GM20431 (cell line): Measurements from ENCODE around the gene RDH14.

ENCODE experiments used
- in situ Hi-C: fragments of 300-500 bp; cut with MseI, MboI; formaldehyde crosslinking; loops from one replicate; pipeline ENCODE4 v1.15.0; 2020; ENCODE audit warnings: low sequenced_read_pairs; ENCODE audit not compliant: unreplicated experiment

Gene RDH14

DNA sequence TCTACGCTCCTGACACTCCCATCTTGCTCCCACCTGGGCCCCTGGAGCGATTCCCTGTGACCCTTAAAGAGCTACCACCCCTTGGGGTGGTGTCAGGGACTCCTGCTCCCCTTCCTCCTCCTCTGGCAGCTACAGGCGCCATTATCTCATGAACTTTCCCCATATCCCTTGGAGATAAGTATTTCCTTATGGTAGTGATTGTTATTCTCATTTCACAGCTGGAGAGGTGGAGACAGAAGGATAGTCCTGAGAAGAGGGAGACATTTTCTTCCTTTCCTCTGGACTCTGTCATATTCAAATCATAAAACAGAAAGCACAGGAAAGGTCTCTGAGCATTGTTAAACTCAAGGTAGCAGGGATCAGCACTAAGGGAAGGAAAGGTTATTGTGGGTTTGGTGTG lies 34.6 kb downstream of the RDH14 start:
- in situ Hi-C loops: no loop called here

DNA sequence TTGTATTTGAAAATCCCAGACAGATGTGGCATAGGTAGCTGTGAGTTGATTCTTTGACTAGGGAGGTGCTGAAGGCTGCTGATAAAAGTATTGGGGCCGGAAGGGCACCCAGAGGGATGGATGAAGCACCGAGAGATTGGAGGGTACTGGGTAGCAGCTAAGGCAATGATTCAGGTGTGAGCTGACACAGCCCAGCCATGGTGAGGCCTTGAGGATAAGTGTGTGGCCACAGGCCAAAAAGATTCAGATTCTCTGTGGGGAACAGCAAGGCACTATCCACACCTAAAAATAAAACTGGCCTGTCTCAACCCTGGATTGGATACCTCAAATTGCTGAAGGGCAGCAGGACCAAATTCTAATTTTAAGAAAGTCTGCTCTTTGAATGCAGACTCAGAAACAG lies 35.2 kb downstream of the RDH14 start:
- in situ Hi-C loops: no loop called here

DNA sequence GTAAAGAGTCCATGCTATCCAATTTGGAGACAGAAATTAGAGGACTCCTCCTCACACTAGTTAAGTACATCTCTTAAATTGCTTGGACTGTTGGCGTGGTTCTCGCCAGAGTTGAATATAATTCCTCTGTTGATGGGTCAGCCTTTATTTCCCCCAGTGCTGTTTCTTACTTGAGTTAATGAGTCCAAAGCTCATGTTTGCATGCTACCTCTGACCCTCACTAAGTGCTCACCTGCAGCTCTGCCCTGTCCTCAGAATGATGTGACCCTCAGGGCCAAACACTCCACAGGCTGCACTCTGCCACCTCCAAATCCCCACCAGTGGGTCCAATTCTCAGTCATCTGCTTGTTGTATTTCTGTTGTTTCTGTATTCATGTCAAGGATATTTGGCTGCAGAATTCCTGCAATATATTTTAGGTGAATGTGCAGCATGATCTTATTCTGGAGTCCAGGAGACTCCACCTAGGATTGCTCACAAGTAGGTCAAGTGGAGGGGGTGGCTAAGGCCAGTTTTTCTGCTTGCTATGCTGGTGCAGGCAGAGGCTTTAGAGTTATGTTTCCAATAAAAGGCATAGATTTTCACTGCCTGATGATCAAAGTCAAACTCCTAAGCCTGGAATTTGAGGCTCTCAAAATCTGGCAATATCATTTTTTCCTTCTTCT lies 37.8 kb downstream of the RDH14 start:
- in situ Hi-C loops: loop anchor here (25.0 kb wide), 1 partner anchor 1340 kb away; no protein-coding TSS in a partner anchor

DNA sequence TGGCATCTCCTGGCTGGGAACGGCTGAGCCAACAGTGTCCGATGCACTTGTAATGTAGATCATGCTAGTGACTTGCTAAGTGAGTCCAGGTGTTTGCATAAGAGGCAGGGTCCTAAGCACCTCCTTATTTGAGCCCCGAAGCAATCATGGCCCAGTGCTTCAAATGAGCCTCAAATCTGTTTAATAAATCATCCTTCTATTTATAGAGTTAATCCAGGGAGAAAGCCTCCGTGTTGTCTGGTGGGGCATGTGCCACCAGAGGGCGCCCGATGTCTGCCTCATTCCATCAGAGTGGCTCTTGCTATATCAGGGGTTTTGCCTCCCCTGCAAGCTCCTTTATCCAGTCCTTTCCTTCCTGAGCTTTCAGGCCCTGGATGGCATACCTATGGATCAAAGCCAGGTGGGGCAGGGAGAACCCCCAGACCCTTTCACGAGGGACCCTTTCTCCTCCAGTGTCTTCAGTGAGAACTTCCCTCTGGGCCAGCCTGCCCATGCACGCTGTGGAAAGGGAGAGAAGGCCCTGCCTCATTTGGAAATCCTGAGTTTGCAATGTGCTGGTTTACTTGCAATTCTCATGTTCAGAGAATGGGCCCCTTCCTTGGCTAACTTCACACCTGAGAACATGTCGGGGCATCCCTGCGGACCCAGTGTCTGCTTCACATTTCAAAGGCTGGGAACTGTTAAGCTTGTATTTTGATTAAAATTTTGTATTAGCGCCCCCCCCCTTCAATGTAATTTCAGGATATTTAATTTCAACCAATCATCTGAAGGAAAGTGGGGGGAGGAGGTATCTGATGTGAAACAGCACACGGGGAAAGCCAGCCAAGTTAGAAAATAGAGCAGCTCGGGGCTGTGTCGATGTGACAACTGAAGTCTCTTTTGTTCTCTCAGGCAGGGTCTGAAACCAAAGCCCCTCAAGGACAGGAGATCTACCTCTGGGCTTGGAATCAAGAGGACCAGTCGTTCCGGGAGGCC lies 39.7 kb downstream of the RDH14 start:
- in situ Hi-C loops: loop anchor here (25.0 kb wide), 1 partner anchor 1342 kb away; no protein-coding TSS in a partner anchor

DNA sequence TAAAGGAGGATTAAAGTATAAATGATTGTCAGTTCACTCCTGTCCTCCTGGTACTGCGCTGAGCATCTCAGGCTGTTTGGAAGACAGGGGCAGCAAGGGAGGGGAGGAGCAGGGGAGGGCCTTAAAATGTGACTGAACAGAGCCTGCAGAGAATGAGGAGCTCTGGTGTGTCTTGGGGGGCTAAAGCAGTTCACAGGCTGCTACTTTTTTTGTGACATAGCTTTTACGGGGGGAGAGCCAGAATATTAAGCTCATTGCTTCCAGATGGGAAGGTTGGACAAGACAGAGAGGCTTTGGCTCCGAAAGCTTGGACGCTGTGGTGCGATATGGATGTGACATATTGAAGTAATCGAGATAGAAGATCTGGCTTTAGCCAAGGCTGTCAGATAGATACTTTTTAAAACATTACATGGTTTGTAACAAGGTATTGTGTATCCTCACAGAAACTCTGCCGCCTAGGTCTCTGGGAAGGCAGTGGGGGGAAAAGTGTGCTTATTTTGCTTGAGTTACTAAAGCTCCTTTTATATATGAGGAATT lies 40.5 kb downstream of the RDH14 start:
- in situ Hi-C loops: loop anchor here (25.0 kb wide), 1 partner anchor 1342 kb away; no protein-coding TSS in a partner anchor

DNA sequence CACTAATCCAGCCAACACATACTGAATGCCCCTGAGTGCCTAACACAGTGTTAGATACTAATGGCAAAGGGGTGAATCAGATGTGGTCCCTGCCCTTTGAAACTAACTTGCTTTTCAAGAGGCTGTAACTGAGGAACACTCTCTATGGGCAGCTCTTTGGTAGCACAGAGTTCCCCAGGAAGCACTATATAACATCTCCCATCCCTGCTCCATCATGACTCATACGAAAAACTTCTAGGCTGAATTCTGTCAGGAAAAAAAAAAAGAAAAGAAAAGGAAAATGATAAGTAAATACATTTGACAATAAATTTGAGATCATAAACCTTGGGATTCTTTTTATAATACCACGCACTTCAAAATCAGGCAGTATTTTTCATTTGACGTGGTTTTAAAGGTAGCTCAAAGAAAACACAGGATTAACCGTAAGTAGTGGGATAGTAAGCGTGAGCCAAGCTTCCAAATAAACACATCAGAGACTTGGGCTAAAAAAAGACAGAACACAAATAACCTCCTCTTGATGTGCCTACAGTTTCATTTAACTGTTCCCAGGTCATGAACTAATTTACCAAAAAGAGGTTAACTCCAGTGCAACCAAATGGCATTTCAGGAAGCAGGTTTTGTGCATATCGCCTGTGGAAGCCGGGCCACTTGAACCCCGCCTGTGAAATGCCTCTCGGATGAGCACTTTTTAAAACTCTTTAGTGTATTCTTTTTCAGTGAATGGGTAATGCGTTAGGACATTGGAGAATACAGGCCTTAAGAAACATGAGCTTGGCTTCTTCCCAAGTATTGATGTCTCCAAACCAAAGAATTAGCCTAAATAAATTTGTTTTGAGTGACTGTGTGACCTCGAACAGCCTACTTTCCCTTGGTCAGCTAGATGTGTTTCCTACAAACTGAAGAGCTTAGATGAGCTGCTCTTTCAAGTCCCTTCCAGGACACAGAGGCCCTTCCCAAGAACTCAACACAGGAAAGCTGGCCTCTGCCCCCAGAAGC lies 42.0 kb downstream of the RDH14 start:
- in situ Hi-C loops: loop anchor here (25.0 kb wide), 1 partner anchor 1344 kb away; no protein-coding TSS in a partner anchor

DNA sequence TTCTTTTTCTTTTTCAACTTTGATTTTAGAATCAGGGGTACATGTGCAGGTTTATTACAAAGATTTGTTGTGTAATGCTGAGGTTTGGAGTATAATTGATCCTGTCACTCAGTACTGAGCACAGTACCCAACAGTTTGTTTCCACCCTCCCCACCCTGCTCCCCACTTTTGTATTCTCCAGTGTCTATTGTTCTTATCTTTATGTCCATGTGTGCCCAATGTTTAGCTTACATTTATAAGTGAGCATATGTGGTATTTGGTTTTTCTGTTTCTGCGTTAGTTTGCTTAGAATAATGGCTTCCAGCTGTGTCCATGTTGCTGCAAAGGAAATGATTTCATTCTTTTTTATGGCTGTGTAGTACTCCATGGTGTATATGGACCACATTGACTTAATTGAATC lies 43.1 kb downstream of the RDH14 start:
- in situ Hi-C loops: loop anchor here (25.0 kb wide), 1 partner anchor 1345 kb away; no protein-coding TSS in a partner anchor

DNA sequence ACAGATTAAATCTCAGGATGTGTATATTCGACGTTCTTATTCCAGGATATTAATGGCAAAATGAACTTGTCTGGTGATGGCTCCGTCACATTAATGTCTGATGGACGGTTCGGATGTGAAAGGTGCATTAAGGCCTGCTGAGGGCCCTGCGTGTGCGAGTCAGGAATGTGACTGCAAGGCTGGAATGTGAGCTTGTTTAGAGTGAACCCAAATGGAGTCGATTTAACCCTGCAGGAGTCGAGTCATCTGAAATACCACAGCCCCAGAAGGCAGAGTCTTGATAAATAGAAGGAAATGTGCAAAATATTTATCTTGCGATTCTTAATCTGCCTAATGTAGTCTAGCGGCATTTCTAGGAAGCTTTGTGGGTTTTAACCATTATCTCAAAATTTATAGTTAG lies 44.3 kb downstream of the RDH14 start:
- in situ Hi-C loops: loop anchor here (25.0 kb wide), 1 partner anchor 1346 kb away; no protein-coding TSS in a partner anchor

DNA sequence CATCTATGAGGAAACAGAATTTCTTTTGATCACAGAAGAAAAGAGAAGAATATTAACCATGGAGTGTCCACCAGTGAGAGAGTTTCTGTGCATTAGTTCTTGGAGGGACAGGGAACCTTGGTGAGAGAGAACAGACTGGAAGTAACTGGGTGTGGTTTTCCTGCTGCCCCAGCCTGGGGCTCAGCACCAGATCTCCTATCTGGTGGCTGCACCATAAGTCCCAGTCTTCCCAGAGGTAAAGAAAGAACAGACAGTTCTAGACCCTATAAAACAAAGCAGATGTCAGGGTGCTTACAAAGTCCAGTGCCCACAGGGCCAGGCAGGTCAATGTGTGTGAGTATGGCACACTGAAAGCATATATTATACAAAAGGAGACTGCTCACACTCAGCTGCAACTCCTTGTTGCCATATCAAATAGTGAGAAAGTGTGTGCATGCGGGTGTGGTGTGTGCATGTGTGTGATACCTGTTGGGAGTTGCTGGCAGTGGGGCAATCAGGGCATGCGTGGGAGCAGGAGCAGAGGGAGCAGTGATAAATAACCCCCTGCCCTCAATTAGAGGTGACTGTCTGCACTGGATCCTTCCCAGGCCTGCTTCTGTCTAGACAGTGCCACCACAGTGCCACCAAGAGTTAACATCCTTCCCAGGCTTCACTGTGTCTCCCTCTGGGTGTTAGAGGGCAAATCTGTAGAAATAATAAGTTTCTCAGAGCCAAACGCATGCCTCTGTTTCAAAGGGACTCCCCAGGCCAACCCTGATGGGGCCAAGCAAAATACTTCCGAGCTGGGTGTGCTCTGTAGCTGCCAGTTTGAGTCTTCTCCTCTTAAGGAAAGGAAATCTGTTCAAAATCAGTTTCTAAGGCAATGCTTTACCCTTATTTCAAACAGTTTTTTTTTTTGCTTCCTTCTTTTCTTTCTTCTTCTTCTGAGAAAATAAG lies 45.7 kb downstream of the RDH14 start:
- in situ Hi-C loops: loop anchor here (25.0 kb wide), 1 partner anchor 1348 kb away; no protein-coding TSS in a partner anchor

DNA sequence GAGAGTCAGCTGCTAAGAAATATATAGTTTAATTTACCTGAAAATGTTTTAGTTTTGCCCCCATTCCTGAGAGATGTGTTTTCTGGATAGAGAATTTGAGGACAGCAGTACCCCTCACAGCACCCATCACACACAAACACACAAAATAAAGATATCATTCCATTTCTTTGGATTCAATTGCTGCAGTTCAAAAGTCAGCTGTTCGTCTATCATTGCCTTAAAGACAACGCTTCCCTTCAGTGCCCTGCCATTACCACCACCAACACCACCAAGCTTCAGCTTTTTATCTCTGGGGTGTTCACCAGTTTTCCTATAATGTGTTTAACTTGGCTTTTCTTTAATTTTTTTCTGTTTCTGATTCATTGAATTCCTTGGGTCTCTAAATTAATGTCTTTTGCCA lies 49.7 kb downstream of the RDH14 start:
- in situ Hi-C loops: loop anchor here (25.0 kb wide), 1 partner anchor 1352 kb away; no protein-coding TSS in a partner anchor

DNA sequence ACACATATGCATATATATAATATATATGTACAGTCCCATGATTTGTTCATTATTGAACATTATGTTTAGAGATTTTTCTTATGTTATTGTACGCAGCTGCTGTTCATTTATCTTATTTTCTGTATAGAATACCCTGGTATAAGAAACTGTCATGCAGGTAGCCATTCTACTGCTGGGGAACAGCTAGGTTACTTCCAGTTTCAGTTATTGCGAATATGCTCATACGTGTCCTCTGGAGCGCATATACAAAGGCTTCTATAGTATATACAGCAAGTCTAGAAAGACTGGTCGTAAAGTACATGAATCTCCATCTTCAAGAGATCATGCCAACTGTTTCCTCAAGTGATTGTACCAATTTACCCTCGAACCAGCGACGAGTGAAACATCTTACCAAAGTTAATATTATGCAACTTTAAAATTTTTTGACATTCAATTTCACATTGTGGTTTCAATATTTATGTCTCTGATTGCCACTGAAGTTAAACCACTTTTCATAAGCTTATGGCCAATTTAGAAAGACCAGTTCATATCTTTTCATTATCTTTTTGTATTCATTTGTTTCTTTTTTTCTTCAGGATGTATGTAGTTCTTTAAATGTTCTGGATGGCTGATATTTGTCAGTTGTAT lies 53.5 kb downstream of the RDH14 start:
- in situ Hi-C loops: loop anchor here (25.0 kb wide), 1 partner anchor 1355 kb away; no protein-coding TSS in a partner anchor

DNA sequence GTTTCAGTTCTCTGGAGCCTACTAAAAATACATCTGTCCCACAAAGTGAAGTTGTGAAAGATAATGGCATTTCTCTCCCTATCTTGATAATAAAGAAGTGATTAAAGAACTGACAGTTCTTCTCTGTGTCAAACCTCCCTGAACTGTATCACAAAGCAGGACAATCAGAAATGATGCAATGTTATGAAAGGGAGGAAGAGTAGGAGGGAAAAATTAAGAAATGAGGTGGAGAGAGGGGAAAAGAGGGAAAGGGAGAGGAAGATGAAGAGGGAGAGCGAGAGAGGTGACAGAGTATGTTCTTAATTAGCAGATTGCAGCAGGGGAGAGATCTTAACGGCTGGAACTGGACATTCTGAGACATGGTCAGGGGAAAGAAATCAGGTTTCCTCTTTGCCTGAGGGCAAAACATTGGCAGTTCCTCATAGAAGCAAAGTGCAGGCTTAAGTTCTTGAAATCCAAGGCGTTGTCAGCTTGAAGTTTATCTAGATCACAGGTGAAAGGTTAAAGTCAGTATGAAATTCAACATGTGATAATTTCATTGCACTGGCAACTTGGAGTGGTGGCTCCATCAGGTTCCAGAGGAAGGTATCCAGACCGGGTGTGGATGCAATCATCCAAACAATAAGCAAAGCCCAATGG lies 54.6 kb downstream of the RDH14 start:
- in situ Hi-C loops: loop anchor here (25.0 kb wide), 1 partner anchor 1356 kb away; no protein-coding TSS in a partner anchor
